Gastroesophageal sphincter (tissue), 4 donors: ENCODE results near the gene FRRS1. TPM values are rescaled to one million over a fixed set of nuclear protein-coding genes. Genes with fewer than 3 reads are reported as not detected.

ENCODE experiments used
- ATAC-seq: fragments of 150-250 bp; one replicate; pipeline ENCODE4 v1.9.1; 2016; ENCODE audit warnings: mild to moderate bottlenecking, moderate library complexity
- H3K27ac ChIP-seq, 4 donors: fragments of 200-600 bp; sonication (generic) in 3 of 4; 1 replicate in 3 of 4; 2 replicates in 1 of 4; pipeline ENCODE4 v1.5.1; 2016 to 2019
- H3K27me3 ChIP-seq: fragments of 200-600 bp; sonication (generic); one replicate; pipeline ENCODE4 v1.5.1; 2019
- H3K36me3 ChIP-seq, 2 donors: fragments of 200-600 bp; sonication (generic); one replicate each; pipeline ENCODE4 v1.5.1; 2019; ENCODE audit warnings: control low read depth in 1 of 2
- H3K4me1 ChIP-seq, 3 donors: fragments of 200-600 bp; sonication (generic); 1 replicate in 2 of 3; 2 replicates in 1 of 3; pipeline ENCODE4 v1.5.1; 2016 to 2019; ENCODE audit warnings: control low read depth in 2 of 3
- H3K4me3 ChIP-seq, 2 donors: fragments of 200-600 bp; sonication (generic); one replicate each; pipeline ENCODE4 v1.5.1; 2019; ENCODE audit warnings: mild to moderate bottlenecking in 1 of 2, moderate library complexity in 1 of 2
- H3K9me3 ChIP-seq, 3 donors: fragments of 200-600 bp; sonication (generic); one replicate each; pipeline ENCODE4 v1.5.1; 2017 to 2019; ENCODE audit warnings: control low read depth in 2 of 3
- CTCF ChIP-seq, 4 experiments: fragments of 200-600 bp in 2 of 4; fragments of 450-650 bp in 2 of 4; sonication (generic) in 1 of 4; IDR thresholded peaks; one replicate each; pipeline ENCODE4 v1.5.1; 2017 to 2019; ENCODE audit warnings: antibody characterized with exemption in 4 of 4, mild to moderate bottlenecking in 2 of 4, moderate library complexity in 2 of 4
- EP300 ChIP-seq: sonication (generic); formaldehyde crosslinking; IDR thresholded peaks from one replicate; pipeline ENCODE4 v1.6.1; 2017; ENCODE audit warnings: antibody characterized with exemption, mild to moderate bottlenecking
- POLR2A ChIP-seq, 2 donors: fragments of 450-650 bp; IDR thresholded peaks; one replicate each; pipeline ENCODE4 v1.6.1; 2017; ENCODE audit warnings: antibody characterized with exemption in 2 of 2, mild to moderate bottlenecking in 2 of 2, moderate library complexity in 1 of 2
- POLR2AphosphoS5 ChIP-seq: sonication (generic); formaldehyde crosslinking; IDR thresholded peaks from one replicate; pipeline ENCODE4 v1.6.1; 2017; ENCODE audit warnings: antibody characterized with exemption
- WGBS, 2 donors: methylation state at CpG; one replicate each; pipeline ENCODE4 v1.1.5; 2018; ENCODE audit warnings: low coverage in 1 of 2; 5-methylcytosine and 5-hydroxymethylcytosine counted together
- total RNA-seq, 4 donors: library from RNA; depleted of rRNA; stranded (reverse); fragments of >200 nt; gene quantifications; one replicate each; pipeline ENCODE4 v1.1.0, GENCODE V29; 2016

The FRRS1 gene
- total RNA-seq, 4 donors from 2014 or later = 2.5 to 5.3 (median 3.1) TPM

GRCh38 chr1:99788896-99789295, 22.5 kb upstream of the FRRS1 start:
- no peaks in the 10 kb centered on the region for H3K27me3 ChIP-seq
- TF ChIP-seq CTCF (IDR thresholded peaks at IDR 0.05) = no peak
- H3K4me1 ChIP-seq = no peaks in the 10 kb centered on the region
- no peaks in the 10 kb centered on the region for H3K9me3 ChIP-seq
- H3K36me3 ChIP-seq = no peaks in the 10 kb centered on the region
- no peak for ATAC-seq
- no peak overlapping the region for H3K4me3 ChIP-seq
- no peak overlapping the region for H3K27ac ChIP-seq

GRCh38 chr1:99786751-99787501, 20.5 kb upstream of the FRRS1 start:
- WGBS, 2 donors = 93 to 100% methylated on average over 2 of the region's 2 CpGs
- Histone ChIP-seq H3K27ac (no peak overlapping the region), H3K4me1 (no peaks in the 10 kb centered on the region), H3K9me3 (no peaks in the 10 kb centered on the region), H3K4me3 (no peak overlapping the region), H3K36me3 (no peaks in the 10 kb centered on the region), H3K27me3 (no peaks in the 10 kb centered on the region)
- TF ChIP-seq POLR2AphosphoS5 (no peak), CTCF (IDR thresholded peaks at IDR 0.05) (no peak), EP300 (no peak), POLR2A (IDR thresholded peaks at IDR 0.05) (no peak)
- no peak for ATAC-seq

- Histone ChIP-seq H3K4me1 (no peaks in the 10 kb centered on the region), H3K27ac (no peak overlapping the region), H3K4me3 (no peak overlapping the region), H3K27me3 (no peaks in the 10 kb centered on the region), H3K36me3 (no peaks in the 10 kb centered on the region), H3K9me3 (no peaks in the 10 kb centered on the region)
- ATAC-seq = no peak
- TF ChIP-seq POLR2AphosphoS5 = no peak
- TF ChIP-seq CTCF (IDR thresholded peaks at IDR 0.05) = no peak
- TF ChIP-seq POLR2A (IDR thresholded peaks at IDR 0.05) = no peak
- TF ChIP-seq EP300 = no peak
- 91 to 94% methylated on average over 2 of the region's 2 CpGs for WGBS, 2 donors
These were observed 18.4 kb upstream of the FRRS1 start for GRCh38 chr1:99784809-99785255.

GRCh38 chr1:99784143-99784542, 17.7 kb upstream of the FRRS1 start:
- no peak for ATAC-seq
- no peak overlapping the region for H3K4me3 ChIP-seq
- WGBS, 2 donors = 38 to 67% methylated on average over 1 of the region's 1 CpG
- H3K27ac ChIP-seq = no peak overlapping the region
- no peaks in the 10 kb centered on the region for H3K36me3 ChIP-seq
- H3K4me1 ChIP-seq = no peaks in the 10 kb centered on the region
- no peaks in the 10 kb centered on the region for H3K9me3 ChIP-seq
- H3K27me3 ChIP-seq = no peaks in the 10 kb centered on the region
- TF ChIP-seq CTCF (IDR thresholded peaks at IDR 0.05) = no peak
- TF ChIP-seq EP300 = no peak
- TF ChIP-seq POLR2A (IDR thresholded peaks at IDR 0.05) = no peak
- no peak for TF ChIP-seq POLR2AphosphoS5

GRCh38 chr1:99782920-99783319, 16.5 kb upstream of the FRRS1 start:
- H3K36me3 ChIP-seq = no peaks in the 10 kb centered on the region
- H3K27ac ChIP-seq = no peak overlapping the region
- no peak for TF ChIP-seq CTCF (IDR thresholded peaks at IDR 0.05)
- TF ChIP-seq POLR2A (IDR thresholded peaks at IDR 0.05) = no peak
- no peak for TF ChIP-seq POLR2AphosphoS5
- no peak for TF ChIP-seq EP300
- H3K9me3 ChIP-seq = no peaks in the 10 kb centered on the region
- H3K4me1 ChIP-seq = no peaks in the 10 kb centered on the region
- no peak overlapping the region for H3K4me3 ChIP-seq
- 29 to 63% methylated on average over 1 to 3 of the region's 3 CpGs for WGBS, 2 donors
- H3K27me3 ChIP-seq = no peaks in the 10 kb centered on the region
- no peak for ATAC-seq
